Sigmoid colon (tissue), 7 donors: ENCODE results near the gene LRFN2. TPM values are rescaled to one million over a fixed set of nuclear protein-coding genes. Genes with fewer than 3 reads are reported as not detected.

Experiments used
- DNase-seq: peaks from one replicate; pipeline ENCODE4 v3.0.0-alpha.2; 2019
- H3K27ac ChIP-seq, 4 donors: fragments of 200-600 bp; sonication (generic); one replicate each; pipeline ENCODE4 v1.5.1; 2016 to 2019; ENCODE audit warnings: mild to moderate bottlenecking in 1 of 4
- H3K27me3 ChIP-seq, 3 donors: fragments of 200-600 bp; sonication (generic); one replicate each; pipeline ENCODE4 v1.5.1; 2019; ENCODE audit warnings: mild to moderate bottlenecking in 1 of 3
- H3K36me3 ChIP-seq, 4 donors: fragments of 200-600 bp; sonication (generic); one replicate each; pipeline ENCODE4 v1.5.1; 2016 to 2019
- H3K4me1 ChIP-seq, 4 donors: fragments of 200-600 bp; sonication (generic); one replicate each; pipeline ENCODE4 v1.5.1; 2017 to 2019
- H3K4me3 ChIP-seq, 4 donors: fragments of 200-600 bp; sonication (generic); one replicate each; pipeline ENCODE4 v1.5.1; 2017 to 2019; ENCODE audit warnings: mild to moderate bottlenecking in 2 of 4, moderate library complexity in 1 of 4
- H3K9me3 ChIP-seq, 4 donors: fragments of 200-600 bp in 3 of 4; sonication (generic) in 3 of 4; one replicate each; pipeline versions ENCODE4 v1.5.1 to v1.6.1; 2013 to 2019
- EP300 ChIP-seq, 4 donors: sonication (generic); formaldehyde crosslinking; IDR thresholded peaks; one replicate each; pipeline ENCODE4 v1.6.1; 2017; ENCODE audit warnings: antibody characterized with exemption in 4 of 4
- POLR2A ChIP-seq, 2 donors: fragments of 450-650 bp; IDR thresholded peaks; one replicate each; pipeline ENCODE4 v1.6.1; 2016; ENCODE audit warnings: antibody characterized with exemption in 2 of 2, mild to moderate bottlenecking in 2 of 2, moderate library complexity in 2 of 2
- POLR2AphosphoS5 ChIP-seq, 4 donors: sonication (generic); formaldehyde crosslinking; IDR thresholded peaks; one replicate each; pipeline ENCODE4 v1.6.1; 2017; ENCODE audit warnings: antibody characterized with exemption in 4 of 4
- WGBS, 2 donors: extraction: QIAGEN DNeasy Blood & Tissue Kit; methylation state at CpG; one replicate each; pipeline ENCODE4 v1.1.7; 2013; 5-methylcytosine and 5-hydroxymethylcytosine counted together
- intact Hi-C: fragments of 100-400 bp; cut with DNase I; formaldehyde crosslinking; loops from one replicate; pipeline ENCODE4 v1.15.1; 2023
- polyA plus RNA-seq, 3 donors: library from polyadenylated mRNA; stranded (reverse); fragments of 200-250 nt; gene quantifications; one replicate each; pipeline ENCODE4 v1.2.3, GENCODE V29; 2013
- total RNA-seq, 4 donors: library from RNA; depleted of rRNA; stranded (reverse); fragments of >200 nt; gene quantifications; one replicate each; pipeline ENCODE4 v1.1.0, GENCODE V29; 2016
- TF ChIP-seq, protein P1 (sequence below), 4 experiments: fragments of 450-650 bp in 3 of 4; fragments of 200-600 bp in 1 of 4; IDR thresholded peaks; one replicate each; pipeline ENCODE4 v1.5.1; 2016 to 2019; ENCODE audit warnings: antibody characterized with exemption in 4 of 4, mild to moderate bottlenecking in 3 of 4, moderate library complexity in 2 of 4
- donor health status: healthy with polysubstance abuse.
- donor health status: Bipolar disorder and iron deficiency.
- donor health status: healthy.

Gene LRFN2
- total and polyA plus RNA-seq, 7 donors = 0.10 to 0.60 (median 0.49) TPM; not detected in 4

DNA sequence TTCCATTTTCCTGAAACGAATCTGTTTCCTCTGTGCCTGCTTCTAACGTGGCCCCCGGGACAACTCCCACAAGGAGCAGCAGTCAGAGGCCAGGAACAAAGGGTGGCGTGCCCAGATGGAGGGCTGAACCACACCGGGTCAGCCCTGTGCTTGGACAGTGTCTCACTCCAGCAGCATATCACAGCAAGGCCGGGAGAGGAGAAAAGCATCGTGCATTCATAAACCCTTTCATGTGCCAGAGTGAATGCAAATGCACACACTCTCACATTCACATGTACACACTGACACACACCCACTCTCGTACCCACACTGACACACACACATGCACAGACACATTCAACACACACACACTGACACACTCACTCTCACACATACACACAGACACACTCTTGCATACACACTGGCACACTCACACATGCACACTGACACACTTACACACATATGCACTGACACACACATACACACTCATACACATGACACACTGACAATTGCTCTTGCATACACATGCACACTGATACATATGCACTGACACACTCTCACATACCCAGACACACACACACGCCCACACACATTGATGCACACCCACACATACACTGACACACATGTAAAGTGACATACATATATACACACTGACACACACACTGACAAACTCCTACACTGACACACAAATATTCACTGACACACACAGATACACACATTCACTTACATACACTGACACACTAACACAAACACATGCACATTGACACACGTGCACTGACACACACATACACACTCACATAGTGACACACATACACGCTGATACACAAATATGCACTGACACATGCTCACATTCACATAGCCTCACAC lies 237.0 kb downstream of the LRFN2 start:
- no peaks in the 10 kb centered on the region for H3K36me3 ChIP-seq
- intact Hi-C loops = no loop called here
- peak; percentile 15 for DNase-seq

DNA sequence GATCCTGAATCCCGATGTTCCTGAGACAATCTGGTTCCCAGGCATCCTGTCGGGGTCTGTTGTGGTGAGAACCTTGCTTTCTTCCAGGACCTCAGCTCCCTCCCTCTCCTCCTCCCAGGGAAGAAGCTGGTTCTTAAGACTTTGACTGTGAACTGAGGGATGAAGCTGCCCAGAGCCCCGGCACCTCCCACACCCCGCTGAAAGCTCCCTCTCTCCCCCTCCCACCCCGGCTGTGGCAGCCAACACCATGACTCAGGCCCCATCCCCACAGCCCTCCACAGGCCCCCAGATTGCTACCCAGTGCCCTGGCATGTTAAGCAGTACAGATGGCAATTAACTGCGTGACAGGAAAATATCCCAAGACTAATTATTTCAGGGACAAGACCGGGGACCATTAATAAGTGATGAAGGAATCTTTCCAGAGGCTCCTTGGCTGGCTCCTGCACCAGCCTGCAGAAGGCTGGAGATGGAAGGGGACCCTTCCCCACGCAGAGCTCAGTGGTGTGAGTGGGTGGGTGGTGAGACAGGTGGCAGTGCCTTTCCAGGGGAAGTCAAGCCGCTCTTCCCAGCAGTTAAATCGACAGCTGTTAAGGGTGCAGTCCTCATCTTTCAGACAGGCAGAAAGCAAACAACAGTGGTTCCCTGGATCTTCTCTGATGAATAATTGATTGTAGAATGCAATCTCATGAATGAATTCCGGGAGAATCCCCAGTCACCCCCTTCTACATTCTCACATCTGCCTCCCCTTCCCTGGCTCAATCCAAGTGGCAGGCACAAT lies 237.9 kb downstream of the LRFN2 start:
- WGBS, 2 donors = 55 to 63% methylated on average over 11 of the region's 11 CpGs
- Histone ChIP-seq H3K4me3 (no peak overlapping the region), H3K4me1 (peaks cover 0 to 11% (median 3%) of the 10 kb centered on the region in 4 donors), H3K27ac (no peak overlapping the region), H3K9me3 (no peaks in the 10 kb centered on the region), H3K36me3 (no peaks in the 10 kb centered on the region), H3K27me3 (peaks cover 0 to 5% (median 0%) of the 10 kb centered on the region in 3 donors)
- peak; percentile 40 for DNase-seq
- intact Hi-C loops = no loop called here
- TF ChIP-seq POLR2A (IDR thresholded peaks at IDR 0.05) (no peak), EP300 (IDR thresholded peaks at IDR 0.05) (no peak), POLR2AphosphoS5 (IDR thresholded peaks at IDR 0.05) (no peak)
- TF ChIP-seq, protein P1, sequence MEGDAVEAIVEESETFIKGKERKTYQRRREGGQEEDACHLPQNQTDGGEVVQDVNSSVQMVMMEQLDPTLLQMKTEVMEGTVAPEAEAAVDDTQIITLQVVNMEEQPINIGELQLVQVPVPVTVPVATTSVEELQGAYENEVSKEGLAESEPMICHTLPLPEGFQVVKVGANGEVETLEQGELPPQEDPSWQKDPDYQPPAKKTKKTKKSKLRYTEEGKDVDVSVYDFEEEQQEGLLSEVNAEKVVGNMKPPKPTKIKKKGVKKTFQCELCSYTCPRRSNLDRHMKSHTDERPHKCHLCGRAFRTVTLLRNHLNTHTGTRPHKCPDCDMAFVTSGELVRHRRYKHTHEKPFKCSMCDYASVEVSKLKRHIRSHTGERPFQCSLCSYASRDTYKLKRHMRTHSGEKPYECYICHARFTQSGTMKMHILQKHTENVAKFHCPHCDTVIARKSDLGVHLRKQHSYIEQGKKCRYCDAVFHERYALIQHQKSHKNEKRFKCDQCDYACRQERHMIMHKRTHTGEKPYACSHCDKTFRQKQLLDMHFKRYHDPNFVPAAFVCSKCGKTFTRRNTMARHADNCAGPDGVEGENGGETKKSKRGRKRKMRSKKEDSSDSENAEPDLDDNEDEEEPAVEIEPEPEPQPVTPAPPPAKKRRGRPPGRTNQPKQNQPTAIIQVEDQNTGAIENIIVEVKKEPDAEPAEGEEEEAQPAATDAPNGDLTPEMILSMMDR (IDR thresholded peaks at IDR 0.05) = no peak

More for the DNA sequence above, 237.0 kb downstream of the LRFN2 start:
- 55 to 69% methylated on average over 11 of the region's 11 CpGs for WGBS, 2 donors
- no peak overlapping the region for H3K4me3 ChIP-seq
- H3K9me3 ChIP-seq = no peaks in the 10 kb centered on the region
- TF ChIP-seq EP300 (IDR thresholded peaks at IDR 0.05) = no peak
- no peak for TF ChIP-seq POLR2AphosphoS5 (IDR thresholded peaks at IDR 0.05)
- no peak for TF ChIP-seq POLR2A (IDR thresholded peaks at IDR 0.05)
- TF ChIP-seq, protein P1 (IDR thresholded peaks at IDR 0.05) = no peak
- no peak overlapping the region for H3K27ac ChIP-seq
- H3K4me1 ChIP-seq = peaks cover 0 to 4% (median 0%) of the 10 kb centered on the region in 4 donors
- peaks cover 0 to 5% (median 0%) of the 10 kb centered on the region in 3 donors for H3K27me3 ChIP-seq

DNA sequence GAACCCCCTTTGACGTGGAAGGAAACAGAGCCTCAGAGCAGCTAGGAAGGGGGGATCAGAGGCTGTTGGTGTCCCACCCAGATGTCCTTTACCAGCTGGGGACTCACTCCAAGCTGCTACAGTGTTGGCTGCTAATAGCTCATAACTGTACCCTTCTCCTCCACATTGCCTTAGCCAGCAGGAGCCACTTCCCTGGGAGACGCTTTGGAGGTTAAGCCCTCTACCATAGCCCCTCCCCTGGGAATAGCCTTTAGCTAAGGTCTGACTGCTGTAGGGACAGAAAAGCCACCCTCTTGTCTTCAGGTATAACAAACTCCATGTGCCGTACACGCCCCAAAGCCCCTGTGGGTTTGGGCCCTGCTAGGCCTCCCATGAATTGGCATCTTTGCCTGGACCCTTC lies 238.6 kb downstream of the LRFN2 start:
- DNase-seq = peak; percentile 15
- no peak overlapping the region for H3K4me3 ChIP-seq
- WGBS, 2 donors = 78 to 83% methylated on average over 4 of the region's 4 CpGs
- H3K27ac ChIP-seq = no peak overlapping the region
- TF ChIP-seq EP300 (IDR thresholded peaks at IDR 0.05) (no peak), POLR2AphosphoS5 (IDR thresholded peaks at IDR 0.05) (no peak), POLR2A (IDR thresholded peaks at IDR 0.05) (no peak)
- TF ChIP-seq, protein P1 (IDR thresholded peaks at IDR 0.05) = no peak
- intact Hi-C loops = no loop called here
- peaks cover 0 to 5% (median 0%) of the 10 kb centered on the region in 3 donors for H3K27me3 ChIP-seq
- H3K36me3 ChIP-seq = no peaks in the 10 kb centered on the region
- no peaks in the 10 kb centered on the region for H3K9me3 ChIP-seq
- peaks cover 0 to 13% (median 3%) of the 10 kb centered on the region in 4 donors for H3K4me1 ChIP-seq

DNA sequence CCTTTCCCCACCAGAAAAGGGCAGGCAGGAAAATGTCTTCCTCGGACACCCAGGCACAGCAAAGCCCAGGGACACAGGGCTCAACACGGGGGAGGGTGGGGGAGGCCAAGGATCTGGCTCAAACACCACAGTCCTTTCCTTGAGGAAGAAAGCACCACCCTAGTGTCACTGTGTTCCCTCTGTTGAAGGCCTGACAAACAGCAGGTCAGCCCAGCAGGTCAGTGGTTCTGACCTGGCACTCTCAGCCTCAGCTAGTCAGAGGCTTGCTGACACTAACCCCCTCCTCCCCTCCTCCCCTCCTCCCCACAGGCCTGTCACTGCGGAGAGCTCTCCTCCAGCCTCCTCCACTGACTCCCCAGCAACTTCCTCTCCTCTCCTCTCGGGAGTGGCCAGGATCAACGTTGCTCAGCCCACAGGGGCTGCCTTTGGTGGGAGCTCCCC lies 239.6 kb downstream of the LRFN2 start:
- no peak for TF ChIP-seq POLR2AphosphoS5 (IDR thresholded peaks at IDR 0.05)
- TF ChIP-seq EP300 (IDR thresholded peaks at IDR 0.05) = no peak
- no peak for TF ChIP-seq POLR2A (IDR thresholded peaks at IDR 0.05)
- TF ChIP-seq, protein P1 (IDR thresholded peaks at IDR 0.05) = no peak
- Histone ChIP-seq H3K4me1 (peaks cover 0 to 13% (median 3%) of the 10 kb centered on the region in 4 donors), H3K9me3 (no peaks in the 10 kb centered on the region), H3K4me3 (no peak overlapping the region), H3K27ac (no peak overlapping the region), H3K27me3 (peaks cover 0 to 5% (median 0%) of the 10 kb centered on the region in 3 donors), H3K36me3 (no peaks in the 10 kb centered on the region)
- DNase-seq = peak; percentile 28
- 50 to 59% methylated on average over 5 of the region's 5 CpGs for WGBS, 2 donors
- intact Hi-C loops = no loop called here
